SU-DHL-6 (cell line): ENCODE measurements around the gene SLC30A5.
"Not testable (repeated sequence)": the region's sequence is repeated elsewhere in the genome, so short reads cannot be mapped to it uniquely, and the experiment has no call there.

Experiments used
- CTCF ChIP-seq: fragments of 200-600 bp; sonication (generic); IDR thresholded peaks from one replicate; pipeline ENCODE4 v1.5.1; 2017; ENCODE audit warnings: antibody characterized with exemption, mild to moderate bottlenecking, low read length, moderate library complexity; ENCODE audit not compliant: insufficient read depth, poor library complexity, severe bottlenecking
- EZH2phosphoT487 ChIP-seq: fragments of 200-600 bp; sonication (generic), shearing (Covaris generic); conservative IDR thresholded peaks from 2 replicates; pipeline ENCODE4 v1.6.1; 2018; ENCODE audit warnings: mild to moderate bottlenecking, antibody characterized with exemption, low read length, moderate library complexity, mixed read lengths

- TF ChIP-seq CTCF, EZH2phosphoT487: not testable (repeated sequence)
These were observed 14.6 kb downstream of the SLC30A5 start for GRCh38 chr5:69108367-69108766.
